ENCODE results near the gene FHOD3. TPM values are rescaled to one million over a fixed set of nuclear protein-coding genes. Genes with fewer than 3 reads are reported as not detected.

Gene FHOD3
- total and polyA plus RNA-seq, 2 of the 4 experiments (the other 2 are of a cell fraction): 14.6 to 16.0 TPM

- Histone ChIP-seq H3K9ac (ENCODE audit: low read depth, low read length) (no peak overlapping the region), H3K14ac (replicated peaks; ENCODE audit: low read depth, low read length) (no peak overlapping the region), H2BK15ac (ENCODE audit: low read depth, low read length) (no peak overlapping the region), H2BK20ac (ENCODE audit: low read depth, low read length) (no peak overlapping the region), H2AFZ (replicated peaks; ENCODE audit: low read length, poor library complexity) (no peak overlapping the region), H4K5ac (ENCODE audit: low read depth, low read length) (no peak overlapping the region), H3K9me1 (ENCODE audit: insufficient read depth, low read length) (peaks cover 10% of the 10 kb centered on the region), H2AK9ac (replicated peaks; ENCODE audit: low read depth, low read length, poor library complexity) (no peak overlapping the region), H4K20me1 (ENCODE audit: insufficient read depth, low read length) (no peaks in the 10 kb centered on the region), H4K8ac (ENCODE audit: low read depth in 2 of 2, low read length in 2 of 2) (no peak overlapping the region), H3K9me3 (ENCODE audit: control insufficient read depth, insufficient read depth, low read length) (no peaks in the 10 kb centered on the region; the same call in 1 of the 2 replicates), H3K27me3 (ENCODE audit: control insufficient read depth, insufficient read depth, low read length) (no peaks in the 10 kb centered on the region), H3K4me1 (ENCODE audit: control insufficient read depth, insufficient read depth, low read length) (peaks cover 19% of the 10 kb centered on the region), H3K4me3 (ENCODE audit: insufficient read depth, low read depth, low read length) (no peak overlapping the region), H3K79me1 (ENCODE audit: low read depth in 1 of 2, low read length in 2 of 2) (0 out of 4 replicates have a peak, but pooled peaks cover 0 to 6% of the 10 kb centered on the region in 2 experiments), H3K4ac (ENCODE audit: low read depth, low read length) (no peak overlapping the region), H4K91ac (ENCODE audit: insufficient read depth, low read depth, low read length) (no peak overlapping the region), H3K23ac (ENCODE audit: low read depth, low read length) (no peak overlapping the region), H2BK120ac (ENCODE audit: low read depth, low read length) (no peak overlapping the region), H3K36me3 (ENCODE audit: control insufficient read depth, insufficient read depth, low read length) (no peaks in the 10 kb centered on the region), H3K56ac (ENCODE audit: extremely low read depth, insufficient read depth, low read length) (no peak overlapping the region), H3K27ac (ENCODE audit: insufficient read depth, low read length) (no peak overlapping the region), H3K18ac (ENCODE audit: low read depth, low read length) (no peak overlapping the region), H2BK5ac (ENCODE audit: low read depth, low read length, poor library complexity, severe bottlenecking) (no peak overlapping the region), H2AK5ac (ENCODE audit: low read depth, low read length) (no peak overlapping the region), H3K4me2 (ENCODE audit: low read depth, low read length) (no peak overlapping the region)
- intact Hi-C loops (cut with micrococcal nuclease) (no loop called here), dilution Hi-C loops (cut with HindIII; ENCODE audit: low sequenced_read_pairs, unreplicated experiment) (no loop called here), in situ Hi-C loops (cut with MboI; ENCODE audit: low sequenced_read_pairs) (no loop called here)
- ChIA-PET CTCF (interaction anchor here (2.7 kb wide), 1 partner anchor 11 kb away, joined by 8 read pairs; no protein-coding TSS in a partner anchor), POLR2A (ENCODE audit: unreplicated experiment) (no interaction called here)
- no TSS peak for BruUV-seq (replicated peaks)
- no peak for TF ChIP-seq NFE2L2 (IDR thresholded peaks at IDR 0.05; ENCODE audit: low read depth, low read length)
- TF ChIP-seq SMC3 (IDR thresholded peaks at IDR 0.05; ENCODE audit: low read depth, low read length): no peak
- no peak for TF ChIP-seq CHD1 (IDR thresholded peaks at IDR 0.05; ENCODE audit: low read depth, low read length)
- TF ChIP-seq POLR2A (IDR thresholded peaks at IDR 0.05; ENCODE audit: low read depth, low read length): no peak
- TF ChIP-seq FOS (IDR thresholded peaks at IDR 0.05; ENCODE audit: low read depth, low read length): no peak
- WGBS, 2 experiments (ENCODE audit: extremely low coverage in 2 of 2, insufficient read length in 1 of 2): no CpG with 5 or more reads among the region's 1 CpG
- ATAC-seq (ENCODE audit: low read depth) (no peak), DNase-seq (no peak)
Observed at GRCh38 chr18:36676629-36677028, 379.1 kb downstream of the FHOD3 start.

All from IMR-90 (cell line).